ENCODE measurements around the gene SETBP1.

DNA sequence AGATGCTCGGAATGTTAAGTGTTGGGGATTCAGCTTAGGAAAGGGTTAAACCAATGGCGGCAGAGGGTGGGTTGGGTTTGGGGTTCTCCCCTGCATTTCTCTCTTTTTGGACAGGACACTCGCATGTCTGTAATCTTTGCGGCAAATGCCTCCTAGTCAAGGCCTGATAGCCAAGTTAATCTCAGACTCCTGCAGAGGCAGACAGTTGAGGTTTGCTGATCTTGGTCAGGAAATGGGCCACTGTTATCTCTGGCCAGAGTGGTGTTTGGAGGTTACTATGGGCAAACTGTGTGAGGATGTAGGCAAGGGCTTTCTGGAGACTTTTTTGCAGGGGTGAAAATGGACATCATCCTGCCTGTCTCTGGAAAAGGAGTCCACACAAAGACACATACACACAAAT is 188.8 kb downstream of the SETBP1 start:
- TF ChIP-seq, protein P1, sequence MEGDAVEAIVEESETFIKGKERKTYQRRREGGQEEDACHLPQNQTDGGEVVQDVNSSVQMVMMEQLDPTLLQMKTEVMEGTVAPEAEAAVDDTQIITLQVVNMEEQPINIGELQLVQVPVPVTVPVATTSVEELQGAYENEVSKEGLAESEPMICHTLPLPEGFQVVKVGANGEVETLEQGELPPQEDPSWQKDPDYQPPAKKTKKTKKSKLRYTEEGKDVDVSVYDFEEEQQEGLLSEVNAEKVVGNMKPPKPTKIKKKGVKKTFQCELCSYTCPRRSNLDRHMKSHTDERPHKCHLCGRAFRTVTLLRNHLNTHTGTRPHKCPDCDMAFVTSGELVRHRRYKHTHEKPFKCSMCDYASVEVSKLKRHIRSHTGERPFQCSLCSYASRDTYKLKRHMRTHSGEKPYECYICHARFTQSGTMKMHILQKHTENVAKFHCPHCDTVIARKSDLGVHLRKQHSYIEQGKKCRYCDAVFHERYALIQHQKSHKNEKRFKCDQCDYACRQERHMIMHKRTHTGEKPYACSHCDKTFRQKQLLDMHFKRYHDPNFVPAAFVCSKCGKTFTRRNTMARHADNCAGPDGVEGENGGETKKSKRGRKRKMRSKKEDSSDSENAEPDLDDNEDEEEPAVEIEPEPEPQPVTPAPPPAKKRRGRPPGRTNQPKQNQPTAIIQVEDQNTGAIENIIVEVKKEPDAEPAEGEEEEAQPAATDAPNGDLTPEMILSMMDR (IDR thresholded peaks at IDR 0.05) = no peak
- no peak for TF ChIP-seq EZH2 (IDR thresholded peaks at IDR 0.05)

Measured in neural progenitor cell (in vitro differentiated cells).